HG03135 (cell line): ENCODE results near the gene OR6B1.
"Not testable (repeated sequence)": the region's sequence is repeated elsewhere in the genome, so short reads cannot be mapped to it uniquely, and the experiment has no call there.

Experiments used
- ATAC-seq: cut with Tn5 transposase; IDR thresholded peaks from one replicate; pipeline ENCODE4 v1.9.1; 2021; ENCODE audit warnings: mild to moderate bottlenecking, moderate library complexity; ENCODE audit not compliant: unreplicated experiment

The OR6B1 gene

GRCh38 chr7:144004703-144005102 is 4.6 kb downstream of the OR6B1 start:
- ATAC-seq, result no peak

- no peak for ATAC-seq
Measured at GRCh38 chr7:144006029-144006691, 6.0 kb downstream of the OR6B1 start.

GRCh38 chr7:144006692-144007042 is 6.5 kb downstream of the OR6B1 start:
- ATAC-seq, result no peak

GRCh38 chr7:144009361-144009760 is 9.2 kb downstream of the OR6B1 start:
- no peak for ATAC-seq

GRCh38 chr7:144010061-144010460 is 9.9 kb downstream of the OR6B1 start:
- ATAC-seq, result not testable (repeated sequence)

GRCh38 chr7:144010821-144011220 is 10.7 kb downstream of the OR6B1 start:
- ATAC-seq, result not testable (repeated sequence)

- ATAC-seq, result no peak
Measured at GRCh38 chr7:144011458-144012230, 11.5 kb downstream of the OR6B1 start.

- no peak for ATAC-seq
Measured at GRCh38 chr7:144018065-144018464, 17.9 kb downstream of the OR6B1 start.

GRCh38 chr7:144019457-144019856 is 19.3 kb downstream of the OR6B1 start:
- no peak for ATAC-seq

GRCh38 chr7:144020340-144020739 is 20.2 kb downstream of the OR6B1 start:
- no peak for ATAC-seq

- no peak for ATAC-seq
Measured at GRCh38 chr7:144022169-144022568, 22.0 kb downstream of the OR6B1 start.

- ATAC-seq, result no peak
Measured at GRCh38 chr7:144023171-144023827, 23.2 kb downstream of the OR6B1 start.

- ATAC-seq, result no peak
Measured at GRCh38 chr7:144024213-144024612, 24.1 kb downstream of the OR6B1 start.

- ATAC-seq, result no peak
Measured at GRCh38 chr7:144026203-144026883, 26.2 kb downstream of the OR6B1 start.

- ATAC-seq, result no peak
Measured at GRCh38 chr7:144027070-144027469, 26.9 kb downstream of the OR6B1 start.

GRCh38 chr7:144027974-144028373 is 27.9 kb downstream of the OR6B1 start:
- ATAC-seq, result no peak

GRCh38 chr7:144028547-144028946 is 28.4 kb downstream of the OR6B1 start:
- ATAC-seq, result no peak

GRCh38 chr7:144032516-144032915 is 32.4 kb downstream of the OR6B1 start:
- no peak for ATAC-seq

GRCh38 chr7:144032985-144033709 is 33.0 kb downstream of the OR6B1 start:
- no peak for ATAC-seq

GRCh38 chr7:144035385-144035784 is 35.3 kb downstream of the OR6B1 start:
- no peak for ATAC-seq
